Embryonic facial prominence (tissue), 1 donor: ENCODE results near the gene MAGED1.
"Not testable (repeated sequence)": the region's sequence is repeated elsewhere in the genome, so short reads cannot be mapped to it uniquely, and the experiment has no call there.

Experiments used
- DNase-seq: peaks from one replicate; pipeline ENCODE4 v3.0.0-alpha.2; 2016; ENCODE audit errors: extremely low spot score

Gene MAGED1

DNA sequence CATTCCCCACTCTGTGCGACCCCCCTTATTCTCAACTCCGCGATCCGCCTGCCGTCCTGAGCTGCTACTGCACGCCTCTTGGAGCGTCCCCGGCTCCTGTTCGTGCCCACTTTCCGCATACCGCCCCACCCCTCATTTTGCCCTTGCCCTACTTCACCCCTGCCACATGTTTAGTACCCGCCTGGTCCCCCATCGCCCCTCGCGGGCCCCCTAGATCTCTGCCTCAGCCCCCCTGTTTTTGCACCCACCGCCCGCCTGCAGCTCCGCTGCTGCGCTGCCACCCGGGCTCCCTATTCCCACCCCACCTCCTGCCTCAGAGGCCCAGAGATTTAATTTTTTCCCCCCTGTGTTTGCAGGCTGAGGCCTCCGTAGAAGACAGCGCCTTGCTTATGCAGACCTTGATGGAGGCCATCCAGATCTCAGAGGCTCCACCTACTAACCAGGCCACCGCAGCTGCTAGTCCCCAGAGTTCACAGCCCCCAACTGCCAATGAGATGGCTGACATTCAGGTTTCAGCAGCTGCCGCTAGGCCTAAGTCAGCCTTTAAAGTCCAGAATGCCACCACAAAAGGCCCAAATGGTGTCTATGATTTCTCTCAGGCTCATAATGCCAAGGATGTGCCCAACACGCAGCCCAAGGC lies 1.4 kb downstream of the MAGED1 start:
- DNase-seq, result no peak

DNA sequence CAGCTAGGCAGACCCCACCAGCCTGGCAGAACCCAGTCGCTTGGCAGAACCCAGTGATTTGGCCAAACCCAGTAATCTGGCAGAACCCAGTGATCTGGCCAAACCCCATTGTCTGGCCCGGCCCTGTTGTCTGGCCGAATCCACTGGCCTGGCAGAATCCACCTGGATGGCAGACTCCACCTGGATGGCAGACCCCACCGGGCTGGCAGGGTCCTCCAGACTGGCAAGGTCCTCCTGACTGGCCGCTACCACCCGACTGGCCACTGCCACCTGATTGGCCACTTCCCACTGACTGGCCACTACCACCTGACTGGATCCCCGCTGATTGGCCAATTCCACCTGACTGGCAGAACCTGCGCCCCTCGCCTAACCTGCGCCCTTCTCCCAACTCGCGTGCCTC lies 3.2 kb downstream of the MAGED1 start:
- no peak for DNase-seq

- no peak for DNase-seq
Measured at GRCh38 chrX:51899741-51900140, 6.3 kb downstream of the MAGED1 start.

DNA sequence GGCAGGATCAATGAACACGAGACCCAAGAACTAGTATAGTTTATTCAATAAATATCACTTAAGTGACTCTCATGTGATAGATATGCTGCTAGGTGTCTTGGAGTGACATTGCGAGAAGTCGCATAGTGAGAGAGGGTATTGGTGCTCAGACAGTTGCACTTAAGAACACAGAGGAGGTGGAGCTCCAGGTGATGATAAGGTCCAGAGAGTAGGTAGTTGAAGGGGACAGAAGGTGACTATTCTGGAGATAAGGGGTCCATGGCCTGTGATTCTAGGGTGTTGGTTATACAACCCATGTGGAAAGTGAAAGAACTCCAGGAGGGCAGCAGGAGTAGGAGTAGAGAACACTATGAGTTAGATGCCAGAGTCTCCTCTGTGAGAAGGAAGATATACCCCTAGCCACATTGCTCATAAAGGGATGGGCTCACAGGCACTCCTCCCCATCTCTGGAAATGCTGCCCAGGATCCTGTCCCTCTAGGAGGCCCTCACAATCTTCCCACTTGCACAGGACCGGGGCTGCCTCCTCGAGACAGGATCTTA lies 9.2 kb downstream of the MAGED1 start:
- DNase-seq, result no peak

GRCh38 chrX:51905152-51905551 lies 11.7 kb downstream of the MAGED1 start:
- DNase-seq, result not testable (repeated sequence)

- no peak for DNase-seq
Measured at GRCh38 chrX:51905711-51906110, 12.3 kb downstream of the MAGED1 start.

- no peak for DNase-seq
Measured at GRCh38 chrX:51917604-51918003, 24.2 kb downstream of the MAGED1 start.

GRCh38 chrX:51922561-51922960 lies 29.1 kb downstream of the MAGED1 start:
- no peak for DNase-seq

DNA sequence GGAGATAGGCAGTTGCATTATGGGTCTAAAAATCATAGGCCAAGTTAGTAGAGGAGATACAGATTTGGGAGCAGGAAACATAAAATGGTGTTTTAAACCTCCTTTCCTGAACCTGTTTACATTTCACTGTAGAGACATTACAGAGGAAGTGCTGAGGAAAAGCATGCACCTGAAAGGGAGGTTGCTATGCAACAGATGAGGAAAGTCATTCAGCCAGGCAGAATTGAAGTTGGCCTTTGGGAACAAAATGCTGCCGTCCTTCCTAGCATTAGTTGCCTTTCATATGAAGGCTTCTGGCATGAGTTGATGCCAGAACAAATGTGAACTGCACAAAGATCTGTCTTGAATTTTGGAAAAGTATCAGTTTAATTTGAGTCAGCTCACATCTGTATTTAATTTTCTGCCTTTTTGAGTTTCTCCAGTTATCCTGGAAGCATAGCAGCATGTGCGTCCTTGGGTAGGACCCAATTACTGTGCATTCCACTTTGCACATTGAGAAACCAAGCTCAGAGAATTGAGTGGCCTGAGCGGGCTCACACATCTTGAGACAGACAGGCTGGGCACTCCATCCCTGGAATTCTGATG lies 38.2 kb downstream of the MAGED1 start:
- DNase-seq, result peak; percentile 9
